Upper lobe of left lung (tissue), 6 donors: ENCODE data around the gene DDX59. TPM values are rescaled to one million over a fixed set of nuclear protein-coding genes. Genes with fewer than 3 reads are reported as not detected.

ENCODE experiments used
- ATAC-seq, 2 donors: fragments of 200-7000 bp; cut with Tn5 transposase; one replicate each; pipeline ENCODE4 v1.9.1; 2022; ENCODE audit warnings: mild to moderate bottlenecking in 2 of 2, moderate library complexity in 2 of 2; ENCODE audit not compliant: low FRiP score in 2 of 2
- DNase-seq, 2 donors: peaks; one replicate each; pipeline ENCODE4 v3.0.0-alpha.2; 2019 to 2020
- H3K27ac ChIP-seq, 4 donors: fragments of 200-600 bp; sonication (generic); one replicate each; pipeline ENCODE4 v1.5.1; 2016 to 2019
- H3K27me3 ChIP-seq, 4 donors: fragments of 200-600 bp; sonication (generic); one replicate each; pipeline ENCODE4 v1.5.1; 2017 to 2019
- H3K36me3 ChIP-seq, 4 donors: fragments of 200-600 bp; sonication (generic); one replicate each; pipeline ENCODE4 v1.5.1; 2016 to 2019
- H3K4me1 ChIP-seq, 4 donors: fragments of 200-600 bp; sonication (generic); one replicate each; pipeline ENCODE4 v1.5.1; 2018 to 2019
- H3K4me3 ChIP-seq, 4 donors: fragments of 200-600 bp; sonication (generic); one replicate each; pipeline ENCODE4 v1.5.1; 2017 to 2019; ENCODE audit warnings: mild to moderate bottlenecking in 2 of 4, moderate library complexity in 1 of 4
- H3K9me3 ChIP-seq, 4 donors: fragments of 200-600 bp; sonication (generic); one replicate each; pipeline ENCODE4 v1.5.1; 2018 to 2019
- CTCF ChIP-seq, 6 experiments: fragments of 450-650 bp in 4 of 6; fragments of 200-600 bp in 2 of 6; sonication (generic) in 2 of 6; IDR thresholded peaks; one replicate each; pipeline ENCODE4 v1.5.1; 2016 to 2019; ENCODE audit warnings: antibody characterized with exemption in 6 of 6
- EP300 ChIP-seq, 4 donors: sonication (generic); formaldehyde crosslinking; IDR thresholded peaks; one replicate each; pipeline ENCODE4 v1.5.1; 2017; ENCODE audit warnings: antibody characterized with exemption in 4 of 4, control low read depth in 2 of 4
- POLR2A ChIP-seq, 4 donors: fragments of 450-650 bp; IDR thresholded peaks; one replicate each; pipeline ENCODE4 v1.5.1; 2016 to 2017; ENCODE audit warnings: antibody characterized with exemption in 4 of 4, mild to moderate bottlenecking in 2 of 4
- POLR2AphosphoS5 ChIP-seq, 2 donors: sonication (generic); formaldehyde crosslinking; IDR thresholded peaks; one replicate each; pipeline ENCODE4 v1.5.1; 2017; ENCODE audit warnings: antibody characterized with exemption in 2 of 2
- WGBS, 2 donors: methylation state at CpG; one replicate each; pipeline ENCODE4 v1.1.5; 2017 to 2018; 5-methylcytosine and 5-hydroxymethylcytosine counted together
- total RNA-seq, 6 donors: library from RNA; depleted of rRNA in 4 of 6; stranded (reverse); fragments of >200 nt in 4 of 6; gene quantifications; one replicate each; pipeline versions ENCODE4 v1.1.0 to v1.2.1, GENCODE V29; 2016 to 2021
- donor health status: DM: no; HTN: no; CAD: no; lungs with moderate emphysema.
- donor health status: DM: no; HTN: yes; CAD: no; lungs with severe emphysema.

Gene DDX59
- total RNA-seq, 6 donors from 2014 or later = 18.4 to 35.6 (median 22.5) TPM

- no peak overlapping the region for H3K27ac ChIP-seq
- no peaks in the 10 kb centered on the region for H3K27me3 ChIP-seq
- 68 to 79% methylated on average over 4 of the region's 4 CpGs for WGBS, 2 donors
- no peak overlapping the region for H3K4me3 ChIP-seq
- peaks cover 5 to 9% (median 7%) of the 10 kb centered on the region in 4 donors for H3K4me1 ChIP-seq
- ATAC-seq (no peak), DNase-seq (no peak)
- H3K36me3 ChIP-seq = no peaks in the 10 kb centered on the region
- TF ChIP-seq POLR2AphosphoS5 (IDR thresholded peaks at IDR 0.05) (no peak), CTCF (IDR thresholded peaks at IDR 0.05) (no peak), POLR2A (IDR thresholded peaks at IDR 0.05) (no peak), EP300 (IDR thresholded peaks at IDR 0.05) (no peak)
- no peaks in the 10 kb centered on the region for H3K9me3 ChIP-seq
Measured at GRCh38 chr1:200673952-200674823, 4.5 kb upstream of the DDX59 start.

GRCh38 chr1:200671235-200671786 is 1.6 kb upstream of the DDX59 start:
- H3K27ac ChIP-seq = peak overlapping the region in 2 of 4 donors; percentile 99 to 100
- H3K36me3 ChIP-seq = no peaks in the 10 kb centered on the region
- no peak for ATAC-seq
- TF ChIP-seq POLR2A (IDR thresholded peaks at IDR 0.05) = no peak
- no peak for TF ChIP-seq POLR2AphosphoS5 (IDR thresholded peaks at IDR 0.05)
- TF ChIP-seq CTCF (IDR thresholded peaks at IDR 0.05) = no peak
- no peak for TF ChIP-seq EP300 (IDR thresholded peaks at IDR 0.05)
- no peak overlapping the region for H3K4me3 ChIP-seq
- 96% methylated on average over 5 of the region's 5 CpGs for WGBS, 2 donors
- H3K4me1 ChIP-seq = peaks cover 14 to 17% (median 16%) of the 10 kb centered on the region in 4 donors
- H3K27me3 ChIP-seq = no peaks in the 10 kb centered on the region
- no peak for DNase-seq
- no peaks in the 10 kb centered on the region for H3K9me3 ChIP-seq

GRCh38 chr1:200670242-200671118 is 773 bp upstream of the DDX59 start:
- Histone ChIP-seq H3K4me1 (peaks cover 15 to 23% (median 16%) of the 10 kb centered on the region in 4 donors), H3K27me3 (no peaks in the 10 kb centered on the region), H3K9me3 (no peaks in the 10 kb centered on the region), H3K36me3 (peaks cover 0 to 2% (median 0%) of the 10 kb centered on the region in 4 donors), H3K27ac (peak overlapping the region; percentile 99 to 100 (median 99)), H3K4me3 (peak overlapping the region; percentile 2 to 82 (median 67))
- DNase-seq (peak in 1 of 2 donors; percentile 65), ATAC-seq (peak; percentile 28 to 35)
- TF ChIP-seq EP300 (IDR thresholded peaks at IDR 0.05) = no peak
- no peak for TF ChIP-seq CTCF (IDR thresholded peaks at IDR 0.05)
- TF ChIP-seq POLR2AphosphoS5 (IDR thresholded peaks at IDR 0.05) = peak; percentile 4 to 8
- 16 to 18% methylated on average over 14 of the region's 14 CpGs for WGBS, 2 donors

- Histone ChIP-seq H3K9me3 (no peaks in the 10 kb centered on the region), H3K27ac (peak overlapping the region; percentile 99 to 100 (median 99)), H3K4me3 (peak overlapping the region; percentile 67 to 82 (median 70)), H3K27me3 (no peaks in the 10 kb centered on the region), H3K36me3 (peaks cover 0 to 19% (median 1%) of the 10 kb centered on the region in 4 donors), H3K4me1 (peaks cover 16 to 28% (median 19%) of the 10 kb centered on the region in 4 donors)
- ATAC-seq (no peak), DNase-seq (no peak)
- TF ChIP-seq CTCF (IDR thresholded peaks at IDR 0.05) (no peak), POLR2AphosphoS5 (IDR thresholded peaks at IDR 0.05) (no peak), EP300 (IDR thresholded peaks at IDR 0.05) (no peak), POLR2A (IDR thresholded peaks at IDR 0.05) (no peak)
- 31 to 34% methylated on average over 7 of the region's 7 CpGs for WGBS, 2 donors
Measured at GRCh38 chr1:200668514-200669313, 993 bp downstream of the DDX59 start.
